Fibroblast of lung (primary cell): ENCODE measurements around the gene DEDD2.

Source experiments
- CTCF ChIP-seq, 2 donors: IDR thresholded peaks in 1 of 2; conservative IDR thresholded peaks in 1 of 2; 1 replicate in 1 of 2; 2 replicates in 1 of 2; pipeline ENCODE4 v1.5.1; 2011 to 2012; ENCODE audit warnings: low read length in 2 of 2, control low read depth in 1 of 2, inconsistent platforms in 1 of 2, low read depth in 1 of 2, mild to moderate bottlenecking in 1 of 2
- EZH2 ChIP-seq: IDR thresholded peaks from 2 replicates; pipeline ENCODE4 v1.5.1; 2012; ENCODE audit warnings: low read length, control low read depth, mild to moderate bottlenecking; ENCODE audit errors: missing control alignments

- TF ChIP-seq CTCF (conservative IDR thresholded peaks at IDR 0.05 in 1 of 2, IDR thresholded peaks at IDR 0.05 in 1 of 2; ENCODE audit: low read depth in 1 of 2, low read length in 2 of 2) (no peak), EZH2 (no peak)
These were observed 43.8 kb downstream of the DEDD2 start for GRCh38 chr19:42173695-42174094.
